A204.1 (cell line): ENCODE data around the gene FOXD1.

Experiments used
- FAIRE-seq: peaks from 2 replicates; lab custom pipeline; 2012; peaks lifted over from hg19 to GRCh38; lab: Jason Lieb, UNC

The FOXD1 gene

DNA sequence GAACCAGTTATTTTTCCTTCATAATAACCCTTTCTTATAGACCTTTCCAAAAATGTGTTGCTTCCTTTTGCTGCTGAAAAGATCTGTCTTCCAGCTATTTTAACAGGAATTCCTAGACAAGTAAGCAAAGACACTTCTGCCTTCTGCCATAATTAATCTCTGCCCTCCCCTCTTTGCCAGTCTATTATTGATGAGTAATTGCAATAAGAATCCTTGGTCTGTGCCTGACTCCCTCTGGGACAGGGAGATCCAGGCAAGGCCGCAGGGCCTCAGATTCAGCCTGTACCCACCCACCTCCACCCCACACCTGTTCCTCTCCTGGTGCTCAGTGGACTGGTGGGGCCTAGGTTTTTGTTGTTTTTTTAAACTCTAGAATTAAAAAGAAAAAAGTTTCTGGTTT lies 8.3 kb downstream of the FOXD1 start:
- no peak for FAIRE-seq

DNA sequence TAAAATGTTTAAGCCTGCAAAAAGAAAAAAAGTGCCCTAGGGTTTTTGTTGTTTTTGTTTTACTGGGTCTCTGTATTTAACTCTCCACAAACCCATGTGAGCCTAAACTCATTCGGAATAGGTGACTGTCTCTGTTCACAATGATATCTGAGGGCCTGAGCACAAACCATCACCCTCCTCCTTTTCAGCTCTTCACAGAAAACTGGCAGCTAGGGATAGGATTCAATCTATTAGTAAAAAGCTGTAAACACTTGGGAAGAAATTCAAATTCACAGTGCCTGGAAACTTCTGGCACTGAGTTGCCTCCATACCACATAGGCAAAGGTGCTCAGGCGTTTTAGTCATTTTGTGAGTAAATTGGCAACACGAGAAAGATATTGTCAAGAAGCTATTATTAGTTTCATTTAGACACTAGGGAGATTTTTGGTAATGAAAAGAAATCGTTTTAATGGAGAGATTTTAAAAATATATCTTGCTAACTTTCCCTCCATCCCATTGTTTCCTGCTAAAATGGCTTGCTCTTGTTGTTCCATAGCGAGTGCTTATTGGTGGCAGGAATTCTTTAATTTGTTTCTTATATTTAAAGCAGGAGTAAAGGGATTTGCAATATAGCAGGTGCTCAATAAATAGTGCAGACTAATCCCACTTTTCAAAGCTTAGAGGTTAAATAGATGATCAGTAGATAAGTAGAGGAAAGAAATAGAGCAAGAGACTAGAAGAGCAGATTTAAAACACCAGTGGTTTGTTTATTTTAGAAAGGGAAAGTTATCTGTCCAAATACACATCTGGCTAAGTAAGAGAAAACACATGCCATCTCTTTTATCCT lies 9.7 kb downstream of the FOXD1 start:
- no peak for FAIRE-seq

DNA sequence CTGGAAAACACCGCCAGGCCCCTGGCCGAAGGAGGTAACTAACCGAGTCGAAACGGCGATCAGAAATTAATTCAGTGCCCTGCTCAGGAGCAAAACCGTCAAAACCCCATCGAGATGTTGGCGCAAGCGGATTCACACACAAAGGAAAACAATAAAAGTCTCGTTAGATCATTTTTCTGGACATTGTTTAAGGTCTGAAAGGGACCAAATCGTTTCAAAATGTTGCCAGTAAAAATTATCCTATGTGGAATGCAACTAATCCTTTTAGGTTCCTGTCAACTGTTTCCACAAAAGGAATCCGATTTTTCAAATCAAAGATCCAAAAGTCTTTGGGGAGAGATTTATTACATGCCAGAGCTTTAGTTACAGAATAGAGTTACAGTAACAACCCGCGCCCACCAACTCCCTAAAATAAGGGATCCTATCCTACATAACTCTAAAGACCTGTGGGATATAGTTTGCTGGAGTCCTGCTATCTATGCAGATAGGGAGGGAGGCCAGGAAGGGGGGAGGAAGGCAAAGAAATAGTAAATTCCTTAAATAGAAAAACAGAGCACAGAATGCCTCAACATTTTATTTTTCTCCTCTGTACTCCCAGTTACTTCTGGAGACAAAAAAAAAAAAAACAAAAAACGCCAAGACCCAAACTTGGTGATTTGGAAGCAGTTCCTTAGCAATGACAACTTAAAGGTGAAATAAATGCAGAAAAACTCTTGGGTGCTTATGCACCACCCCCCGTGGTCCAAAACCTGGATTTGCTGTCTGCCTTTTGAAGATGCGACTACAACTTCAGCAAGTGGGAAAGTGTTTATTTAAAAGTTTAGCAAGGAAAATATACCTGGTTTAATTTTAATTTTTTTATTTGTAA lies 10.6 kb downstream of the FOXD1 start:
- FAIRE-seq: no peak

DNA sequence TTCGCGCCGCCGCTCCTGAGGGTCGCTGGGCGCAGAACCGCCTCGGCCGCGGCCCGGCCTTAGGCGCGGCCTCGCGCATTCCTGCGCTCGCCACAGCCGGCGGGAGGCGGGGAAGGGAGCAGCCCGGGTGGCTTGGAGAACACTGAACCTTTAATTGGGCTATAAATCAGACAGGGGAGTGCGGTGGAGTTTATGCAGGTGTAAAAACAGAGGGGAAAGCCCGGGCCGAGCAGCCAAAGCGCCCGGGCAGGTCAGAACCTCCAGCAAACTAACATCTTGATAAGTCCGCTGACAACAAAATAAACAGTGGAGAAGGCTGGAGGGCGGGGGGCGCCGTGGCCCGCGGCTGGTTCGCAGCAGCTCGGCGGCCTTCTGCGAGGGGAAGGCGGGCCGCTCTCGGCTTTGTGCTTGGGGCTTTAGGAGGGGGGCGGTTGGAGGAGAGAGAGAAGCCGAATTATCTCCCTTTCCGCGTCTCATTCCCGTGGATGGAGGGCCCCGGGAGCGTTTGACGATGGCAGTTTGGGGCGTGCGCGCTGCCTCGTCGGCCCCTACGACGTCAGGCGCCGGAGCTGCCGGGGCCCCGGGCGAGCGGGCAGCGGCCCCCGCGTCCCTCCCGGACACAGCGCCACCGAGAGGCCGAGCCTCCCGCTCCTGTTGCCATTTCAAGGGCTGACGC lies 11.3 kb downstream of the FOXD1 start:
- FAIRE-seq: no peak

DNA sequence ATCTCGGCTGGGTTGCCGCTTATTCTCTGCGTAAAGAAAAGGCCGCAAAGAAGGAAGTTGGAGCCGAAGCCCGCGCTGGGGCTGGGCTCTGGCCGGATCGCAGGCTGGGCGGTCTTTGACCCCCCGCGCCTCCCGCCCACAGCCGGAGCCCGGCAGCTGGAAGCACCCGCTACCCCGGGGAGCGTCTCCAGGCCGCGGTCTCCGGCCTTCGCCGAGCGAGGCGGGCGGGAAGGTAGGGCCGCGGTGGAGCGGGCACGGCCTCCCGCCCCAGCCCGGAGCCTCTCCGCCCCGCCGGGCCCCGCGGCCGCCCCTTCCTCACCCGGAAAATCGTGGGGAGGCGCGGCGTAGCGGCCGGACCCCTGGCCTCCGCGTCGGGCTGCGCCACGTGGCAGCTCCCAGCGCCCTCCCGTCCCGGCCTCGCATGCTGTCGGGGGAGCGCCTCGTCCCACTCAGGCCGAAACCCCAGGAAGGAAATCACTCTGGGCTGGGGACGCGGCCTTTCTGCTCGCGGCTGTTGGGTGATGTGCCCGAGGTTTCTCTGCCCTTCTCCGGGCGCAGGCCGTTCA lies 12.0 kb downstream of the FOXD1 start:
- FAIRE-seq: no peak

DNA sequence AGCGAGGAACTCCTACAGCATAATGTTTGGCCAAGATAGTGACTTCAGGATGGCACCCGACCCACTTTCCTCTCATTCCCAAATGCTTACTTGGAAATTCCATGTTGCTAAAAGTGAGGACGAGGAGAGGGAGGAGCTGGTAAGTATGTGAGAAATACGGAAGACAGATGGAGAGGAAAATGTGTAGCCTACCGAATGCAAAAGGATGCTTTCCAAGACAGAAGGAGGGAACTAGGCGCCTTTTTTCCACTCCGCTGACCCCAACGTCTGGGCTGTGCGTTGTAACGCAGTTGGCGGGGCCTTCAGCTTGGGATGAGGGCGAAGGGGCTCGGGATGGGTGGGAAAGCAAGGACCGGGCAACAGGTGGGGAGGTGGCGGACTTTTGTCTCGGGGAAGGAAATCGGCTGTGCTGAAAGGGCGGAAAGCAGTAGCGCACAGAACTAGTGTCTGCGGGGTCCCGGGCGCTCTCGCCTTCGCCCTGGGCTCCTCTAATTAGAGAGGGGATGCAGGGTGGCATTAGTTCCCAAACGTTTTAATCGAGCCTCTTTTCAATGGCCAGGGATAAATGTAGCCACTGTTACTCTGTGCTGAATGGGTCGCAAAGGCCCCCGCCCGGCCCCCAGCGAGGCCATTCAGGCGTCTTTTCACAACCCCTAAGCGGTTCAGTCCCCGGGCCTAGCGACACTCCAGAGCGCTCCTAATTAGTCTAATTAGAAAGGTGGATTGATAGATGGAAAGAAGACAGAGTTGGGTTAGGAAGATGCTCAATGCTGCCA lies 12.6 kb downstream of the FOXD1 start:
- FAIRE-seq: no peak

DNA sequence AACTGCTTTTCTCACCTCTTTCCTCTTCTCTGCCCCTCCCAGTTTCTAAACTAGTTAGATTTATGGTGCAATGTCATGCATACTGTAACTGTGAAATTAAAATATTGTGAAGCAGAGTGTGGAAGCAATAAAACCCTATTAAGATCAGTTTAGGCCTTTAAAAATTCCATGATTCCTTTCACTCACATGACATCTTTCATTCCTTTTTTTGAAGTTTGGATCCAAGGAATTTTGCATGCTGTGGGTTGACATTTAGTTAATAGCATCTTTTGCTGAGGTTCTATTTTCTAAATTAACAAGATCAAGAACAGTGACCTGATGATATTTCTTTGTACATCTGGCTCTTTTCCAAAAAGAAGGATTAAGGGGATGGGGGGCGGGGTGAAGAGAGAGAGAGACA lies 13.7 kb downstream of the FOXD1 start:
- no peak for FAIRE-seq

DNA sequence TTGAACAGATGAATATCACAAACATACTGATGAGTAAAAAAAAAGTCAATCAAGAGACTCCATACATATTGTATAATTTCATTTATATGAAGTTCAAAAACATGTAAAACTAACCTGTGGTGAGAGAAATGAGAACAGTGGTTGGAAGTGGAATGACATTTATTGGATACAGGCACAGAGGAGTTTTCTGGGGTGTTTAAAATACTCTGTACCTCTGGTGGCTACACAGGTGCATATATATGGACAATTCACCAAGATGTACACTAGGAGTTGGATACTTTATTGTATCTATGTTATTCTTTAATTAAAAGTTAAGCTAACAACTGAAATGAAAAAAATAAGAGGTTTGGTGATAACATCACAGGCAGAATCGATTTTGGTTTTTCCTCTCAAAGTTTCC lies 14.1 kb downstream of the FOXD1 start:
- FAIRE-seq: no peak

DNA sequence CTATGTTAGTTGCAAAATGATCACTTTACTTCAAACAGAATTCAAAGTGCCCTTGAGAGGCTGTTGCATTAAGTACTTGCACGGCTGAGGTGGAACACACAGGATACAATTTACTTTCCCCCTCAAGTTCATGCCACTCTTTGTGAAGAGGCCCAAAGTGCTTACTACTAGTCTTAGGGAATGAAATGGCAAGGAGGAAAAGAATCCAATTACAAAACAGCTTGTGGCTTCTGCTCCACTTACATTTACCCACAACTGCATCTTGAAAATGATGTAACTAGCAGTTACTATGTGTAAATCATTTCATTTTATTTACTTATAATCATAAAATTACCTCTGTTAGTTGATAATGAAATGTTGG lies 14.6 kb downstream of the FOXD1 start:
- no peak for FAIRE-seq

DNA sequence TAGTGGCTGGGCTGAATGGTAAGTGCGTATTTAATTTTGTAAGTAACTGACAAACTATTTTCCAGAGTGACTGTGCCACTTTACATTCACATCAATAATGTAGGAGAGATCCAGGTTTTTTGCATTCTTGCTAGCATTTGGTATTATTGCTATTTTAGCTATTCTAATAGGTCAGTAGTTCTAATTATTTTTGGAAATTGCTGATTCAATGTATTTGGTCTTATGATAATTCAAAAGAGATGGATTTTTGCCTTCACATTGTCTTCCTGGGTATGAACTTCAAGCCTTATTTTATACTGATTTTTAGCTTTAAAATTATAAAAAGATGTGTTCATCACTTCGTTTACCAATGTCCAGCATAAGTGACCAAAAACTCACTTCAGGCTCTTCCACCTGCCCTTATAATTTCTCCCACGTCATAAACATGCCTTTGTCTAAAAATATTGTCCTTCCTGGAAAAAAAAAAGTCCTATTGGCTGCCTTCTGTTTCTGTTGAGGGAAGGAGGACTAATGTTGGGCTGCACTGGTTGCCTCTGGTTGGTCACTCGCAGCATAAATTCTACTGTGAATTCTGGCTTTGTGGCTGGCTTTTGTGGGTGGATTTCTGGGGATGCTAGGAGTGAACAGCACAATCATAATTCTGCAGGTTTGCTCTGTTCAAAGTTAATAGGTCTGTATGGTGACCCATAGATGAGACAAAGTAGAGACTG lies 15.2 kb downstream of the FOXD1 start:
- no peak for FAIRE-seq

DNA sequence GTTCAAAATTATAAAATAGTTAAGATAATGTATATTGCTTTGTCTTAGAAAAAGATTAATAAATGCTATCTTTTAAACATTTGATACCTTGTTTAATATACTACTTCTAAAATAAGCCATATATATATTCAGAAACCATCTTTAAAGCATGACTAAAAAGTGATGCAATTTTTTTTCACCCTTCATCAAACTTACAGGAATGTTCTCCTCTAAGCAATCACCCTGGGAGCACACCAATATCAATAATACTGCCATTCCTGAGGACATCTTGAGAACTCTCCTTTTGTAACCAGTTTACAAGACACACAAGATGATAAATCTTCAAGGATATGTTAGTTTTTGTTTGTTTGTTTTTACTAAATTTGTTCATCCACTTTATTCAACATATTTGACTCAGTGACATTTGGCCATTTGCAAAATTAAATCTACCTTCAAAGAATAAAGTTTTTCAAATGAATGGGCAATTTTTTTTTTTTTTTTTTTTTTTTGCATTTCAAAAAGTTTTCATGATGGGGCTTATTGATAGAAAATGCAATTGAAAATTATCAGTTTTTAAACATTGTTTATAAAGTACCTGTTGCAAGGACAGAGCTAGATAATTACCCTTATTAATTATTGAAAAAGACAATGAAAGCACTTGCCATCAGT lies 17.2 kb downstream of the FOXD1 start:
- no peak for FAIRE-seq

DNA sequence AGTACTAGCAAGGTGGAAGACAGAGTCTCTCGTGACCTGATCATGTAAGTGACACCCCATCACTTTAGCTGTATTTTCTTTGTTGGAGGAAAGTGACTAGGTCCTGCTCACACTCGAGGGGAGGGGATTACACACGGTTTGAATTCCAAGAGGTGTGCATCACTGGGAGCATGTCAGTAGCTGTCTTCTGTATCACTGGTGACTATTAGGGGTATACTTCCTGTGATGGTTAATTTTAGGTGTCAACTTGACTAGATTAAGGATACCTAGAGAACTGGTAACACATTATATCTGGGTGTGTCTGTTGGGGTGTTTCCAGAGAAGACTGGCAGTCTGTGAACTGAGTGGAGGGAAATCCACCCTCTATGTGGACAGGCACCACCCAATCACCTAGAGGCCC lies 22.5 kb downstream of the FOXD1 start:
- FAIRE-seq: no peak

DNA sequence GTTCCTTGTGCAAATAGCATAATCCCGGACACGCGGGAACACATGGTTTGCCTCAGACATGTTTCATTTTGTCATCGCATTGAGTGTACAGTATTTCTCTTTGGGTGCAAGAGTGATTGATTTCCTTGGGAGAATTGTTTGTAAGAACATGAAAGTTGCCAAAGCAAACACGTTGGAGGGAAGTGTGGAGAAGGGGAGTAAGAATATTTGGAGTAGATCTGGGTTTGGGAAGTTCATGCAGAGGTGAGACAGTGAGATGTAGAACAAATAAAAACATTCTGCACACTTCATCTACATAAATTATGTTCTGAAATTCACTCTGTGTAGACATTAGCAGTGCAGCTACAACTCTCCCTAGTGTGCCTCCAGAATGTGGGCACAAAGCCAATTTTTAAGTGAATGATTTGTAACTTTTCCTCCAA lies 24.0 kb downstream of the FOXD1 start:
- no peak for FAIRE-seq

DNA sequence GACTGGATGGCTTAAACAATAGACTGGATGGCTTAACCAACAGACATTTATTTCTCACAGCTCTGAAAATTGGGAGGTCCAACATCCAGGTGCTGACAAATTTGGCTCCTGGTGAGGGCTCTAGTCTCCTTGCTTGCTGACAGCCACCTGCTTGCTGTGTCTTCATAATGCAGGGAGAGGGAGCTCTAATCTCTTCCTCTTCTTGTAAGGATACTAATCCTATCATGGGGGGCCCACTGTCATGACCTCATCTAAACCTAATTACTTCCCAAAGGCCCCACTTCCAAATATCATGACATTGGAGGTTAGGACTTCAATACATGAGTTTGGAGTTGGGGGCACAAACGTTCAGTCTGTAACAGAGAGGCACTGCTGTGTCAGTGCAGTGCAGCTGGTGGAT lies 26.4 kb downstream of the FOXD1 start:
- FAIRE-seq: no peak

DNA sequence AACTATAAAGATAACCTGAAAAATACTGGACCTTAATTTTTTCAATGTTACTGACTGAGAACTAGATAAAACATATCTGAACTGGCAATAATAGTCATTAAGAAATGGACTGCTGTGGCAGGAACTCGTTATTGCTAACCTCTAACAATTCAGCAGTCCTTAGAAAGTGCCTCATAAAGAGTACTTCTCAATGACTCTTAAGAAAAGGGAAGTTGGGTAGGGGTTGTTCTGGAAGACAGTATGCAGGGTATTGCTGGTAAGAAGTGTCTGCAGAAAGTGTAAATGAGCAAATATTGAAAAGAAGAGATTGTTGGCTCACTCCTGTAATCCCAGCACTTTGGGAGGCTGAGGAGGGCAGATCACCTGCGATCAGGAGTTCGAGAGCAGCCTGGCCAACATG lies 27.9 kb downstream of the FOXD1 start:
- no peak for FAIRE-seq

DNA sequence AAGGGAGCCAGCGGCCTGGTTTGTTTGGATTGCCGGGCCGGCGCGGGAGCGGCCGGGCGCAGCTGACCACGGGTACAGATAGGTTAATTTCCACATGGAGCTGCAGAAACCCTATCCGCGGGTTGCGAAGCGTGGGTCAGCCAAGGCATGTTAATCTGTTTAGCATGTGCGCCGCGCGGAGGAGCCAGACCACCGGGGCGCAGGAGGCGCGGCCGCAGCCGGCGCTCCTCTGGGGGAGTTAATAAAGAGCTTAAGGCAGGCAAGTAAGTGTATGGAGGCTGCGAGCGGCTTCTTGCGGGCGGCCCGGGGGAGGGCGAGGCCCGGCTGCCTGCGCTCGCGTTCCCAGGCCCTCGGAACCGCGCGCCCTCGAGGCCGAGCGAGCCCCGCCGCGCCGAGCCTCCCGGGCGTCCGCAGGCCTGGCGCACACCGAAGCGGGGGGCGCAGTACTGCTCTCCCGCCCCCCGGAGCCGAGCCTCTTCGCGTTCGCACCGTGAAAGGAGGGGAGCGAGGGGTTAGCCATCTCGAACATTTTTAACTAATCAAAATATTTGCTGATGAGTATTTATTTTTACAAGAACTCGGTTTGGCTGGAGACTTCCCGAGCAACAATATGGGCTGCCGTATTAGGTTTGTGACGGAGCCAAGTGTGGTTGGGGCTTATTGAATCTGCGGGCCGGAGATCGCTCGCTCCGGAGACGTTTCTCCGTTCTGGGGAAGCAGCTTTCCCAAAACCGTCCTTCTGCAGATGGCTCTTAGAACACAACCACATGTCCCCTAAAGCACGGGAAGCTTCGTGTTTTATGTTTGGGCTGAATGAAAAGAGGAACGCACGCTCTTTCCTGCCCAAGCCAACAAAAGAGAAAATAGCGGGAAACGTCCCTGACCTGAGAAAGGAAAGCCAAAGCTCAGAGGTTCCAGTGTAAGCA lies 28.8 kb downstream of the FOXD1 start:
- no peak for FAIRE-seq

DNA sequence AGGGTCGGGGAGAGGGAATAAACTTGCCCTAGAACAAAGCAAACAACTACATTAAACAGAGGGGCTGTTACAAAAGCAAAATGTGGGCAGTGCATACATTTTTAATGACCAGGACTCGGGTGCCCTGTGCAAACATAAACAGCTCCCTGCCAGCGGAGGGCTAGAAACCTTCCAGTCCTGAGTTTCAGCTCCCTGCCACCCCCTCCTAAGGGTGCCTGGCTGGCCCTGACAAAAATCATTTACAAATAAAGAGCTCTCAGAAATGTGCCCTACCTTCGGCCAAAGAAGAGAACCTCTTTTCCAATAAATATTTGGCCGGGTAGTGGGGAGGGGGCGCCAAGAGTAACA lies 29.5 kb downstream of the FOXD1 start:
- FAIRE-seq: no peak

DNA sequence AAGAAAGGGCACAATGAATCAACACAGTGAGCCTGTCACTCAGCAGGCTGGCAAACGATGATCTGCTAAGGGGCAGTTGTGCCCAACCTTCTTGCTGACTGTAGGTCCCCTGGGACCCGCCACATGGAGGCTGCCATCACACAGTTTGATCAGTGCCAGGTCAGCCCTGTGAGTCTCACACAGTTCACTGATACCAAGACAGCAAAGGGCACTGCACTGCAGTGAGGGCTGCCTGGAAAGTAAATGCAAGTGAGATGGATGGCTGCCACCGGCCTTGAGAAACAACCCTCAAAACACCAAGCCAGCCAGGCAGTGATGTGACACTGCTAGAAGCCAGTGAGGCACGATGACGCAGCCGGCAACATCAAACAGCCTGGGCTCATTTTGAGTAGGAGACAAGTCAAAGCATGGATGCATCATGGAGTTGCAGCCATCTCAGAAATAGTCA lies 30.3 kb downstream of the FOXD1 start:
- no peak for FAIRE-seq

DNA sequence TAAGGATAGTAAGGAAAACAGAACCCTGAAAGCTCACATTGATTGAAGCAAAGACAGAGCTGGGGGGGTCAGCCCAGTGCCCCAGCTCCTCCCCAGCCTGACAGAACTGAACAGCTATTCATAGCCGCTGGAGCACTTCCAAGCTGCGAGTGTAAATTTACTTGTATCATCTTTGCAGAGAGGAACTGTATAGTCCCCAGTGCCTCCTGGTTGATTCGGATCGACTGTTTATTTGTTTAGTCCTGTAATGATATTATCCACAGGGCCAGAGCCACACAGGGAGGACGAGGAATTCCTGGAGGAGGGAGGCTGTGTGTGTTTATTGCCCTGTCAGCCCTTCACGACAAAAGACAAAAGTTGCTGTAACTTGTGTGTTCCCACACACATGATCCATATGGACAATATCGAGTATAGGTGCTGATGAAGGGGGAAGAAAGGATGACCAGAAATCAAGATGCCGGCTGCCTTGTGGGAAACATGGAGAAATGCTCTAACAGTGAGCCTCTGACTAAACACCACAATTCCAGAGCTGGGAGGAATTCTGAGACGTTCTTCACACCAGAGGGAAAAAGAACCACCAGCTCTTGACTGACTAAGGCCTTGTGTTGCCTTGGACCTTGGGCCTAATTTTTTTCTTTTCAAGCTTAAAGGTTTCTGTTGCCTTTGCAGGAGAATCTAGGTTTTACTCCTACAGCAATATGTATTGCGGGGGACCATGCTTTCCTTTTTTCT lies 31.1 kb downstream of the FOXD1 start:
- no peak for FAIRE-seq
